PFSK-1 (cell line): ENCODE results near the gene THOC6.

Source experiments
- POLR2AphosphoS5 ChIP-seq: IDR thresholded peaks from 2 replicates; pipeline ENCODE4 v1.6.1; 2012; ENCODE audit warnings: low read depth, mild to moderate bottlenecking, control low read depth, low read length, moderate library complexity
- REST ChIP-seq, 2 experiments: IDR thresholded peaks; 2 replicates each; pipeline versions ENCODE4 v1.6.1 to v1.8.0; 2011 to 2012; ENCODE audit warnings: low read depth in 2 of 2, low read length in 2 of 2, control low read depth in 1 of 2, inconsistent platforms in 1 of 2, mild to moderate bottlenecking in 1 of 2, moderate library complexity in 1 of 2; ENCODE audit not compliant: insufficient read depth in 1 of 2
- SIN3A ChIP-seq: IDR thresholded peaks from 2 replicates; pipeline ENCODE4 v1.6.1; 2012; ENCODE audit warnings: mild to moderate bottlenecking, low read length, moderate library complexity, borderline replicate concordance; ENCODE audit not compliant: insufficient read depth
- TAF1 ChIP-seq: IDR thresholded peaks from 2 replicates; pipeline ENCODE4 v1.6.1; 2012; ENCODE audit warnings: low read length, control low read depth, borderline replicate concordance; ENCODE audit not compliant: insufficient read depth

- TF ChIP-seq TAF1 (no peak), POLR2AphosphoS5 (no peak; the same call in 1 of the 2 replicates), REST (IDR thresholded peaks at IDR 0.05; ENCODE audit: insufficient read depth in 1 of 2, low read depth in 2 of 2, low read length in 2 of 2) (no peak), SIN3A (no peak; the same call in 1 of the 2 replicates)
Measured at GRCh38 chr16:3022208-3022683, 1.6 kb upstream of the THOC6 start.
